Measurements from ENCODE around the gene YEATS4. TPM values are rescaled to one million over a fixed set of nuclear protein-coding genes. Genes with fewer than 3 reads are reported as not detected.

YEATS4 gene
- total RNA-seq, 1 experiment from 2014 or later, result 20.9 TPM

DNA sequence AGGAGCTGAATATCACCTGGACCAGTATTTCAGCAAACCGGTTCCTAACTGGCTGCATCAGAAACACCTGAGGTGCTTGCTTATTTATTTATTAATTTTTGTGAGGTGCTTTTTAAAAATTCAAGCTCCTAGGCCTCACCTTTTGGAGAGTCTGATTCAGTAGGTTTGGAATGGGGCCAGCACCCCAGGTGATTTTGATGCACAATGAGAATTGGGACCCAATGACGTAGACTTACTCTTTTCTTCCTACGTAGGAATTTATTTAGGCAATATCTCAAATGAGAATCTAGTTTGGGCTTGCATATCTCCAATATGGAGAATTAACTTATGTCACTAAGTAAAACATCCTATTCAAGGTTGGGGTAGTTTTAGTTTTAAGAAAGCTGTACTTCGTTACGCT, 7.3 kb downstream of the YEATS4 start:
- intact Hi-C loops (cut with micrococcal nuclease; ENCODE audit: unreplicated experiment), result no loop called here
- no peaks in the 10 kb centered on the region for H3K27me3 ChIP-seq (ENCODE audit: control insufficient read depth, insufficient read depth, low read length)
- H3K27ac ChIP-seq (ENCODE audit: low read length), result no peak overlapping the region
- POLR2A ChIA-PET, result interaction anchor here (0.6 kb wide), 1 partner anchor 82 kb away, joined by 3 read pairs; no protein-coding TSS in a partner anchor
- in situ Hi-C loops (cut with HindIII; ENCODE audit: low pct_unique_long_range_greater_than_20kb, low sequenced_read_pairs), result no loop called here
- H3K36me3 ChIP-seq (ENCODE audit: control insufficient read depth, insufficient read depth, low read length), result peaks cover 40% of the 10 kb centered on the region
- no peak overlapping the region for H3K4me3 ChIP-seq (ENCODE audit: low read depth in 2 of 2, low read length in 2 of 2)
- H3K4me1 ChIP-seq (ENCODE audit: control insufficient read depth, insufficient read depth, low read length), result no peaks in the 10 kb centered on the region
- TF ChIP-seq SIN3A (IDR thresholded peaks at IDR 0.05; ENCODE audit: borderline replicate concordance, insufficient read depth, low read depth, low read length), result no peak
- no peak for TF ChIP-seq POLR2AphosphoS5 (IDR thresholded peaks at IDR 0.05; ENCODE audit: low read depth, low read length)
- TF ChIP-seq, protein P1, sequence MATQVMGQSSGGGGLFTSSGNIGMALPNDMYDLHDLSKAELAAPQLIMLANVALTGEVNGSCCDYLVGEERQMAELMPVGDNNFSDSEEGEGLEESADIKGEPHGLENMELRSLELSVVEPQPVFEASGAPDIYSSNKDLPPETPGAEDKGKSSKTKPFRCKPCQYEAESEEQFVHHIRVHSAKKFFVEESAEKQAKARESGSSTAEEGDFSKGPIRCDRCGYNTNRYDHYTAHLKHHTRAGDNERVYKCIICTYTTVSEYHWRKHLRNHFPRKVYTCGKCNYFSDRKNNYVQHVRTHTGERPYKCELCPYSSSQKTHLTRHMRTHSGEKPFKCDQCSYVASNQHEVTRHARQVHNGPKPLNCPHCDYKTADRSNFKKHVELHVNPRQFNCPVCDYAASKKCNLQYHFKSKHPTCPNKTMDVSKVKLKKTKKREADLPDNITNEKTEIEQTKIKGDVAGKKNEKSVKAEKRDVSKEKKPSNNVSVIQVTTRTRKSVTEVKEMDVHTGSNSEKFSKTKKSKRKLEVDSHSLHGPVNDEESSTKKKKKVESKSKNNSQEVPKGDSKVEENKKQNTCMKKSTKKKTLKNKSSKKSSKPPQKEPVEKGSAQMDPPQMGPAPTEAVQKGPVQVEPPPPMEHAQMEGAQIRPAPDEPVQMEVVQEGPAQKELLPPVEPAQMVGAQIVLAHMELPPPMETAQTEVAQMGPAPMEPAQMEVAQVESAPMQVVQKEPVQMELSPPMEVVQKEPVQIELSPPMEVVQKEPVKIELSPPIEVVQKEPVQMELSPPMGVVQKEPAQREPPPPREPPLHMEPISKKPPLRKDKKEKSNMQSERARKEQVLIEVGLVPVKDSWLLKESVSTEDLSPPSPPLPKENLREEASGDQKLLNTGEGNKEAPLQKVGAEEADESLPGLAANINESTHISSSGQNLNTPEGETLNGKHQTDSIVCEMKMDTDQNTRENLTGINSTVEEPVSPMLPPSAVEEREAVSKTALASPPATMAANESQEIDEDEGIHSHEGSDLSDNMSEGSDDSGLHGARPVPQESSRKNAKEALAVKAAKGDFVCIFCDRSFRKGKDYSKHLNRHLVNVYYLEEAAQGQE (IDR thresholded peaks at IDR 0.05; ENCODE audit: insufficient read depth in 1 of 2, low read depth in 2 of 2, low read length in 1 of 2), result no peak
- TF ChIP-seq TCF7L2 (IDR thresholded peaks at IDR 0.05; ENCODE audit: low read depth, low read length), result no peak
- TF ChIP-seq, protein P2, sequence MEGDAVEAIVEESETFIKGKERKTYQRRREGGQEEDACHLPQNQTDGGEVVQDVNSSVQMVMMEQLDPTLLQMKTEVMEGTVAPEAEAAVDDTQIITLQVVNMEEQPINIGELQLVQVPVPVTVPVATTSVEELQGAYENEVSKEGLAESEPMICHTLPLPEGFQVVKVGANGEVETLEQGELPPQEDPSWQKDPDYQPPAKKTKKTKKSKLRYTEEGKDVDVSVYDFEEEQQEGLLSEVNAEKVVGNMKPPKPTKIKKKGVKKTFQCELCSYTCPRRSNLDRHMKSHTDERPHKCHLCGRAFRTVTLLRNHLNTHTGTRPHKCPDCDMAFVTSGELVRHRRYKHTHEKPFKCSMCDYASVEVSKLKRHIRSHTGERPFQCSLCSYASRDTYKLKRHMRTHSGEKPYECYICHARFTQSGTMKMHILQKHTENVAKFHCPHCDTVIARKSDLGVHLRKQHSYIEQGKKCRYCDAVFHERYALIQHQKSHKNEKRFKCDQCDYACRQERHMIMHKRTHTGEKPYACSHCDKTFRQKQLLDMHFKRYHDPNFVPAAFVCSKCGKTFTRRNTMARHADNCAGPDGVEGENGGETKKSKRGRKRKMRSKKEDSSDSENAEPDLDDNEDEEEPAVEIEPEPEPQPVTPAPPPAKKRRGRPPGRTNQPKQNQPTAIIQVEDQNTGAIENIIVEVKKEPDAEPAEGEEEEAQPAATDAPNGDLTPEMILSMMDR (IDR thresholded peaks at IDR 0.05), result no peak
- ATAC-seq, result no peak
- no peak for DNase-seq (ENCODE audit: low read depth, low spot score)
- CTCF ChIA-PET, result no interaction called here
- BruUV-seq (replicated peaks), result no TSS peak
- H3K9me3 ChIP-seq (ENCODE audit: control insufficient read depth, insufficient read depth, low read depth, low read length), result no peaks in the 10 kb centered on the region

DNA sequence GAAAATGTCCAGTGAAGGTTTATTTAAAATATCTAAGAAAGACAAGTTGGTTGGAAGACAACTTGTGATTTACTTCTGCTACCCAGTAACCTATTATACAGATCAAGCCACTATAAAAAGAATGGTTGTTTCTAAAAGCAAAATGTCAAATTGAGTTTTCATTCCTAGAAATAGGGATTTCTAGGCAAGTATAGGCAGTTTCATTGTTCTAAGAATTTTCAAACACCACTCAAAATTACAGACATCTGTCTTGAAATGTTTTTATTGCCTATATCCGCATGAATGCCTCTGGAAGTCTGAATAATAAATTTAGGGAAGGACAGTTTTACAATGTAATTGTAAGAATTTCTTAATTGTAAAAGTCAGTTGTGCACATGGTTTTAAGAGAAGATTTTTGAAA, 8.6 kb downstream of the YEATS4 start:
- CTCF ChIA-PET, result no interaction called here
- H3K36me3 ChIP-seq (ENCODE audit: control insufficient read depth, insufficient read depth, low read length), result peaks cover 36% of the 10 kb centered on the region

DNA sequence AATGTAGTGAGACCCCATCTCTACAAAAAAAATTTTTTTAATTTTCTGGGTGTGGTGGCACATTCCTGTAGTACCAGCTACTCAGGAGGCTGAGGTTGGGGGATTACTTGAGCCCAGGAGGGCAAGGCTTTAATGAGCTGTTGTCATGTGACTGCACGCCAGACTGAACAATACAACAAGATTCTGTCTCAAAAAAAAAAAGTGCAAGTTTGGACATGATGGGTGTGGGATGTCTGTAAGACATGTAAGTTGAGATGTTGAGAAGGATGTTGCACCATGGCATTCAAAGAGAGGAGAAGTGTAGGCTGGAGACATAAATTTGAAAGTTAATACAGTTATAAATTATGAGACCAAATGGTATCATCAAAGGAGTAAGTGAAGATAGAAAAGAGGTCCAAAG, 23.5 kb downstream of the YEATS4 start:
- TF ChIP-seq POLR2AphosphoS5 (IDR thresholded peaks at IDR 0.05; ENCODE audit: low read depth, low read length) (no peak), SIN3A (IDR thresholded peaks at IDR 0.05; ENCODE audit: borderline replicate concordance, insufficient read depth, low read depth, low read length) (no peak), TCF7L2 (IDR thresholded peaks at IDR 0.05; ENCODE audit: low read depth, low read length) (no peak)
- TF ChIP-seq, protein P2 (IDR thresholded peaks at IDR 0.05), result no peak
- TF ChIP-seq, protein P1 (IDR thresholded peaks at IDR 0.05; ENCODE audit: insufficient read depth in 1 of 2, low read depth in 2 of 2, low read length in 1 of 2), result no peak
- in situ Hi-C loops (cut with HindIII; ENCODE audit: low pct_unique_long_range_greater_than_20kb, low sequenced_read_pairs), result no loop called here
- no TSS peak for BruUV-seq (replicated peaks)
- H3K36me3 ChIP-seq (ENCODE audit: control insufficient read depth, insufficient read depth, low read length), result peaks cover 4% of the 10 kb centered on the region
- DNase-seq (ENCODE audit: low read depth, low spot score) (no peak), ATAC-seq (no peak)
- CTCF ChIA-PET, result no interaction called here
- intact Hi-C loops (cut with micrococcal nuclease; ENCODE audit: unreplicated experiment), result no loop called here
- no peaks in the 10 kb centered on the region for H3K9me3 ChIP-seq (ENCODE audit: control insufficient read depth, insufficient read depth, low read depth, low read length)
- H3K4me1 ChIP-seq (ENCODE audit: control insufficient read depth, insufficient read depth, low read length), result no peaks in the 10 kb centered on the region
- H3K4me3 ChIP-seq (ENCODE audit: low read depth in 2 of 2, low read length in 2 of 2), result no peak overlapping the region
- no peak overlapping the region for H3K27ac ChIP-seq (ENCODE audit: low read length)
- POLR2A ChIA-PET, result no interaction called here
- H3K27me3 ChIP-seq (ENCODE audit: control insufficient read depth, insufficient read depth, low read length), result no peaks in the 10 kb centered on the region

More for the DNA sequence above, 8.6 kb downstream of the YEATS4 start:
- H3K27ac ChIP-seq (ENCODE audit: low read length), result no peak overlapping the region
- TF ChIP-seq SIN3A (IDR thresholded peaks at IDR 0.05; ENCODE audit: borderline replicate concordance, insufficient read depth, low read depth, low read length), result no peak
- no peak for TF ChIP-seq TCF7L2 (IDR thresholded peaks at IDR 0.05; ENCODE audit: low read depth, low read length)
- no peak for TF ChIP-seq POLR2AphosphoS5 (IDR thresholded peaks at IDR 0.05; ENCODE audit: low read depth, low read length)
- intact Hi-C loops (cut with micrococcal nuclease; ENCODE audit: unreplicated experiment) (no loop called here), in situ Hi-C loops (cut with HindIII; ENCODE audit: low pct_unique_long_range_greater_than_20kb, low sequenced_read_pairs) (no loop called here)
- ATAC-seq (no peak), DNase-seq (ENCODE audit: low read depth, low spot score) (no peak)
- no peaks in the 10 kb centered on the region for H3K4me1 ChIP-seq (ENCODE audit: control insufficient read depth, insufficient read depth, low read length)
- no TSS peak for BruUV-seq (replicated peaks)
- POLR2A ChIA-PET, result no interaction called here
- no peak overlapping the region for H3K4me3 ChIP-seq (ENCODE audit: low read depth in 2 of 2, low read length in 2 of 2)
- H3K9me3 ChIP-seq (ENCODE audit: control insufficient read depth, insufficient read depth, low read depth, low read length), result no peaks in the 10 kb centered on the region
- no peaks in the 10 kb centered on the region for H3K27me3 ChIP-seq (ENCODE audit: control insufficient read depth, insufficient read depth, low read length)

Data from Panc1 (cell line).